Tibial nerve (tissue), 4 donors: ENCODE measurements around the gene BRME1.

Source experiments
- EP300 ChIP-seq, 2 donors: sonication (generic); formaldehyde crosslinking; IDR thresholded peaks; one replicate each; pipeline ENCODE4 v1.6.1; 2017; ENCODE audit warnings: antibody characterized with exemption in 2 of 2, mild to moderate bottlenecking in 1 of 2
- POLR2A ChIP-seq, 2 donors: fragments of 450-650 bp; IDR thresholded peaks; one replicate each; pipeline ENCODE4 v1.6.1; 2017; ENCODE audit warnings: antibody characterized with exemption in 2 of 2, mild to moderate bottlenecking in 2 of 2, moderate library complexity in 2 of 2
- TF ChIP-seq, protein P1 (sequence below), 5 experiments: fragments of 200-600 bp in 3 of 5; fragments of 450-650 bp in 2 of 5; sonication (generic) in 3 of 5; IDR thresholded peaks; one replicate each; pipeline ENCODE4 v1.5.1; 2016 to 2019; ENCODE audit warnings: antibody characterized with exemption in 5 of 5, mild to moderate bottlenecking in 3 of 5, moderate library complexity in 2 of 5

DNA sequence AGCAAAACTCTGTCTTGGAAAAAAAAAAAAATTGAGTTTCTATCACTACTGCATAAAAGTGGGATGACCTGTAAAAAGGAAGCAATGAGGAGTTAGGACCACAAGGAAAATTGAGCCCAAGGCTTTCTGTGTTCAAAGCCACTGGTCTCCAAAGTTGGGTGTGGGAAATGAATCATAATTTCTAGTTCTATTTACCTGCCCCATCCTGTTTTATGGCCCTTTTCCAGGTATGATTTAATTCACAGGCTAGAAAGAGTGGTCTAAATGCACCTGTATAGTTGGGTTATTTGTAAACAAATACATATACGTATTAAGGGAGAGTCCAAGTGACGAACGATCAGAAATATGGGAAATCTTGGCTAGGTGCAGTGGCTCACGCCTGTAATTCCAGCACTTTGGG, 40.5 kb upstream of the BRME1 start:
- no peak for TF ChIP-seq EP300 (IDR thresholded peaks at IDR 0.05)
- TF ChIP-seq, protein P1, sequence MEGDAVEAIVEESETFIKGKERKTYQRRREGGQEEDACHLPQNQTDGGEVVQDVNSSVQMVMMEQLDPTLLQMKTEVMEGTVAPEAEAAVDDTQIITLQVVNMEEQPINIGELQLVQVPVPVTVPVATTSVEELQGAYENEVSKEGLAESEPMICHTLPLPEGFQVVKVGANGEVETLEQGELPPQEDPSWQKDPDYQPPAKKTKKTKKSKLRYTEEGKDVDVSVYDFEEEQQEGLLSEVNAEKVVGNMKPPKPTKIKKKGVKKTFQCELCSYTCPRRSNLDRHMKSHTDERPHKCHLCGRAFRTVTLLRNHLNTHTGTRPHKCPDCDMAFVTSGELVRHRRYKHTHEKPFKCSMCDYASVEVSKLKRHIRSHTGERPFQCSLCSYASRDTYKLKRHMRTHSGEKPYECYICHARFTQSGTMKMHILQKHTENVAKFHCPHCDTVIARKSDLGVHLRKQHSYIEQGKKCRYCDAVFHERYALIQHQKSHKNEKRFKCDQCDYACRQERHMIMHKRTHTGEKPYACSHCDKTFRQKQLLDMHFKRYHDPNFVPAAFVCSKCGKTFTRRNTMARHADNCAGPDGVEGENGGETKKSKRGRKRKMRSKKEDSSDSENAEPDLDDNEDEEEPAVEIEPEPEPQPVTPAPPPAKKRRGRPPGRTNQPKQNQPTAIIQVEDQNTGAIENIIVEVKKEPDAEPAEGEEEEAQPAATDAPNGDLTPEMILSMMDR (IDR thresholded peaks at IDR 0.05) = no peak
- no peak for TF ChIP-seq POLR2A (IDR thresholded peaks at IDR 0.05)
